ENCODE data around the gene RASGRF2. TPM values are rescaled to one million over a fixed set of nuclear protein-coding genes. Genes with fewer than 3 reads are reported as not detected.
"Not testable (repeated sequence)": the region's sequence is repeated elsewhere in the genome, so short reads cannot be mapped to it uniquely, and the experiment has no call there.

The RASGRF2 gene
- total and polyA plus RNA-seq, 2 experiments from 2014 or later, result 0.04 TPM; not detected in 1

- no peak overlapping the region for H2AFZ ChIP-seq
- H3K9me3 ChIP-seq (ENCODE audit: low read depth), result no peaks in the 10 kb centered on the region
- TF ChIP-seq EZH2 (IDR thresholded peaks at IDR 0.05; ENCODE audit: insufficient read depth, poor library complexity, severe bottlenecking) (no peak), EZH2phosphoT487 (IDR thresholded peaks at IDR 0.05; ENCODE audit: insufficient read depth, low read depth) (no peak)
- no peaks in the 10 kb centered on the region for H3K27me3 ChIP-seq (replicated peaks; ENCODE audit: insufficient read depth)
- WGBS, 2 experiments (ENCODE audit: low coverage in 1 of 2, low lambda C conversion rate in 2 of 2, missing lambda C conversion rate in 2 of 2), result 82 to 89% methylated on average over 2 of the region's 2 CpGs
- no peaks in the 10 kb centered on the region for H3K9me2 ChIP-seq (ENCODE audit: insufficient read depth)
- H4K20me1 ChIP-seq (ENCODE audit: insufficient read depth), result no peaks in the 10 kb centered on the region
- H3K9ac ChIP-seq, result no peak overlapping the region
- no peaks in the 10 kb centered on the region for H3F3A ChIP-seq (ENCODE audit: insufficient read depth)
- no peaks in the 10 kb centered on the region for H3K36me3 ChIP-seq (ENCODE audit: low read depth)
- no peak overlapping the region for H3K4me2 ChIP-seq (ENCODE audit: unreplicated experiment)
- no peak for DNase-seq
- no peak overlapping the region for H3K4me3 ChIP-seq
- no peak overlapping the region for H3K27ac ChIP-seq
- no peaks in the 10 kb centered on the region for H3K79me2 ChIP-seq (ENCODE audit: insufficient read depth)
- no peaks in the 10 kb centered on the region for H3K4me1 ChIP-seq (ENCODE audit: insufficient read depth)
- in situ Hi-C loops (cut with MboI), result no loop called here
Observed at GRCh38 chr5:81017320-81017719, 57.2 kb downstream of the RASGRF2 start.

- H3K4me3 ChIP-seq; H3F3A ChIP-seq (ENCODE audit: insufficient read depth); H3K4me2 ChIP-seq (ENCODE audit: unreplicated experiment); H3K27me3 ChIP-seq (replicated peaks; ENCODE audit: insufficient read depth); H3K9ac ChIP-seq; H3K9me3 ChIP-seq (ENCODE audit: low read depth); H3K27ac ChIP-seq; H3K9me2 ChIP-seq (ENCODE audit: insufficient read depth); H2AFZ ChIP-seq; H3K79me2 ChIP-seq (ENCODE audit: insufficient read depth); in situ Hi-C loops (cut with MboI); DNase-seq; H3K4me1 ChIP-seq (ENCODE audit: insufficient read depth); H3K36me3 ChIP-seq (ENCODE audit: low read depth); H4K20me1 ChIP-seq (ENCODE audit: insufficient read depth): not testable (repeated sequence)
- WGBS, 2 experiments (ENCODE audit: low coverage in 1 of 2, low lambda C conversion rate in 2 of 2, missing lambda C conversion rate in 2 of 2), result 86 to 96% methylated on average over 6 of the region's 6 CpGs
Observed at GRCh38 chr5:81018608-81019007, 58.4 kb downstream of the RASGRF2 start.

- no peaks in the 10 kb centered on the region for H3K36me3 ChIP-seq (ENCODE audit: low read depth)
- no peak overlapping the region for H3K4me2 ChIP-seq (ENCODE audit: unreplicated experiment)
- no peaks in the 10 kb centered on the region for H3K79me2 ChIP-seq (ENCODE audit: insufficient read depth)
- TF ChIP-seq EZH2 (IDR thresholded peaks at IDR 0.05; ENCODE audit: insufficient read depth, poor library complexity, severe bottlenecking) (no peak), EZH2phosphoT487 (IDR thresholded peaks at IDR 0.05; ENCODE audit: insufficient read depth, low read depth) (no peak)
- H3K4me1 ChIP-seq (ENCODE audit: insufficient read depth), result no peaks in the 10 kb centered on the region
- H3K4me3 ChIP-seq, result no peak overlapping the region
- in situ Hi-C loops (cut with MboI), result no loop called here
- H3K9me2 ChIP-seq (ENCODE audit: insufficient read depth), result no peaks in the 10 kb centered on the region
- no peak overlapping the region for H2AFZ ChIP-seq
- DNase-seq, result no peak
- H3K27ac ChIP-seq, result no peak overlapping the region
- H3K27me3 ChIP-seq (replicated peaks; ENCODE audit: insufficient read depth), result no peaks in the 10 kb centered on the region
- H3K9ac ChIP-seq, result no peak overlapping the region
- no peaks in the 10 kb centered on the region for H4K20me1 ChIP-seq (ENCODE audit: insufficient read depth)
- WGBS, 2 experiments (ENCODE audit: low coverage in 1 of 2, low lambda C conversion rate in 2 of 2, missing lambda C conversion rate in 2 of 2), result 18 to 22% methylated on average over 1 of the region's 1 CpG
- no peaks in the 10 kb centered on the region for H3K9me3 ChIP-seq (ENCODE audit: low read depth)
- no peaks in the 10 kb centered on the region for H3F3A ChIP-seq (ENCODE audit: insufficient read depth)
Observed at GRCh38 chr5:81019748-81020147, 59.6 kb downstream of the RASGRF2 start.

GRCh38 chr5:81020478-81021167, 60.5 kb downstream of the RASGRF2 start:
- no peak overlapping the region for H3K27ac ChIP-seq
- H3K9me3 ChIP-seq (ENCODE audit: low read depth), result no peaks in the 10 kb centered on the region
- no peaks in the 10 kb centered on the region for H3F3A ChIP-seq (ENCODE audit: insufficient read depth)
- WGBS, 2 experiments (ENCODE audit: low coverage in 1 of 2, low lambda C conversion rate in 2 of 2, missing lambda C conversion rate in 2 of 2), result 79 to 82% methylated on average over 6 of the region's 6 CpGs
- no peaks in the 10 kb centered on the region for H3K4me1 ChIP-seq (ENCODE audit: insufficient read depth)
- in situ Hi-C loops (cut with MboI), result no loop called here
- TF ChIP-seq EZH2 (IDR thresholded peaks at IDR 0.05; ENCODE audit: insufficient read depth, poor library complexity, severe bottlenecking), result no peak
- TF ChIP-seq EZH2phosphoT487 (IDR thresholded peaks at IDR 0.05; ENCODE audit: insufficient read depth, low read depth), result no peak
- no peaks in the 10 kb centered on the region for H4K20me1 ChIP-seq (ENCODE audit: insufficient read depth)
- no peak overlapping the region for H2AFZ ChIP-seq
- H3K27me3 ChIP-seq (replicated peaks; ENCODE audit: insufficient read depth), result no peaks in the 10 kb centered on the region
- no peak for DNase-seq
- H3K4me2 ChIP-seq (ENCODE audit: unreplicated experiment), result no peak overlapping the region
- no peaks in the 10 kb centered on the region for H3K79me2 ChIP-seq (ENCODE audit: insufficient read depth)
- H3K36me3 ChIP-seq (ENCODE audit: low read depth), result no peaks in the 10 kb centered on the region
- H3K4me3 ChIP-seq, result no peak overlapping the region
- no peak overlapping the region for H3K9ac ChIP-seq
- no peaks in the 10 kb centered on the region for H3K9me2 ChIP-seq (ENCODE audit: insufficient read depth)

- no peak for TF ChIP-seq EZH2 (IDR thresholded peaks at IDR 0.05; ENCODE audit: insufficient read depth, poor library complexity, severe bottlenecking)
- TF ChIP-seq EZH2phosphoT487 (IDR thresholded peaks at IDR 0.05; ENCODE audit: insufficient read depth, low read depth), result no peak
- 55 to 58% methylated on average over 4 of the region's 4 CpGs for WGBS, 2 experiments (ENCODE audit: low coverage in 1 of 2, low lambda C conversion rate in 2 of 2, missing lambda C conversion rate in 2 of 2)
- H3K27me3 ChIP-seq (replicated peaks; ENCODE audit: insufficient read depth), result no peaks in the 10 kb centered on the region
- H3K79me2 ChIP-seq (ENCODE audit: insufficient read depth), result no peaks in the 10 kb centered on the region
- no peaks in the 10 kb centered on the region for H3K36me3 ChIP-seq (ENCODE audit: low read depth)
- H3K4me2 ChIP-seq (ENCODE audit: unreplicated experiment), result no peak overlapping the region
- no peaks in the 10 kb centered on the region for H4K20me1 ChIP-seq (ENCODE audit: insufficient read depth)
- no peak overlapping the region for H3K4me3 ChIP-seq
- H3K4me1 ChIP-seq (ENCODE audit: insufficient read depth), result no peaks in the 10 kb centered on the region
- no peak overlapping the region for H2AFZ ChIP-seq
- H3K27ac ChIP-seq, result no peak overlapping the region
- H3K9ac ChIP-seq, result no peak overlapping the region
- DNase-seq, result no peak
- H3F3A ChIP-seq (ENCODE audit: insufficient read depth), result no peaks in the 10 kb centered on the region
- H3K9me2 ChIP-seq (ENCODE audit: insufficient read depth), result no peaks in the 10 kb centered on the region
- H3K9me3 ChIP-seq (ENCODE audit: low read depth), result no peaks in the 10 kb centered on the region
- in situ Hi-C loops (cut with MboI), result no loop called here
Observed at GRCh38 chr5:81021486-81021885, 61.3 kb downstream of the RASGRF2 start.

Data from GM23248 (cell line).